ENCODE measurements around the gene SYT17. TPM values are rescaled to one million over a fixed set of nuclear protein-coding genes. Genes with fewer than 3 reads are reported as not detected.

The SYT17 gene
- total RNA-seq, 1 experiment from 2014 or later: 4.2 TPM

- TF ChIP-seq CTCF (IDR thresholded peaks at IDR 0.05; ENCODE audit: insufficient read depth in 1 of 2, low read depth in 1 of 2, low read length in 1 of 2, severe bottlenecking in 1 of 2, unreplicated experiment in 1 of 2): no peak
- no peaks in the 10 kb centered on the region for H3K36me3 ChIP-seq (ENCODE audit: control insufficient read depth, insufficient read depth, low read length)
- intact Hi-C loops (cut with micrococcal nuclease; ENCODE audit: unreplicated experiment): no loop called here
- no peak for DNase-seq
- Mint-ChIP-seq H3K27ac (ENCODE audit: unreplicated experiment) (no peak overlapping the region), H3K36me3 (ENCODE audit: insufficient read depth, unreplicated experiment) (no peaks in the 10 kb centered on the region), H3K9me3 (ENCODE audit: unreplicated experiment) (peaks cover 10% of the 10 kb centered on the region), H3K27me3 (ENCODE audit: insufficient read depth, unreplicated experiment) (peaks cover 7% of the 10 kb centered on the region), H3K4me1 (ENCODE audit: low read depth, unreplicated experiment) (no peaks in the 10 kb centered on the region), H3K4me3 (ENCODE audit: unreplicated experiment) (no peak overlapping the region)
- ChIA-PET CTCF (interaction anchor here (0.7 kb wide), 1 partner anchor 20 kb away, joined by 7 read pairs; no protein-coding TSS in a partner anchor), POLR2A (no interaction called here)
- no peak overlapping the region for H3K4me3 ChIP-seq (ENCODE audit: low read depth, low read length)
- H3K27me3 ChIP-seq (replicated peaks; ENCODE audit: control insufficient read depth, insufficient read depth, low read length): no peaks in the 10 kb centered on the region
- H3K9me3 ChIP-seq: no peaks in the 10 kb centered on the region; the same call in 1 of the 2 replicates
- H3K4me1 ChIP-seq: no peaks in the 10 kb centered on the region
- no TSS peak for BruUV-seq (replicated peaks)
These were observed 20.9 kb upstream of the SYT17 start for GRCh38 chr16:19147126-19147525.

- no peaks in the 10 kb centered on the region; the same call in 1 of the 2 replicates for H3K9me3 ChIP-seq
- H3K27ac Mint-ChIP-seq (ENCODE audit: unreplicated experiment): no peak overlapping the region
- no peaks in the 10 kb centered on the region for H3K4me1 Mint-ChIP-seq (ENCODE audit: low read depth, unreplicated experiment)
- TF ChIP-seq CTCF (IDR thresholded peaks at IDR 0.05; ENCODE audit: insufficient read depth in 1 of 2, low read depth in 1 of 2, low read length in 1 of 2, severe bottlenecking in 1 of 2, unreplicated experiment in 1 of 2): no peak
- ChIA-PET CTCF (interaction anchor here (0.7 kb wide), 1 partner anchor 20 kb away, joined by 7 read pairs; no protein-coding TSS in a partner anchor), POLR2A (no interaction called here)
- intact Hi-C loops (cut with micrococcal nuclease; ENCODE audit: unreplicated experiment): no loop called here
- H3K4me3 ChIP-seq (ENCODE audit: low read depth, low read length): no peak overlapping the region
- H3K4me3 Mint-ChIP-seq (ENCODE audit: unreplicated experiment): no peak overlapping the region
- H3K27me3 ChIP-seq (replicated peaks; ENCODE audit: control insufficient read depth, insufficient read depth, low read length): no peaks in the 10 kb centered on the region
- H3K9me3 Mint-ChIP-seq (ENCODE audit: unreplicated experiment): peaks cover 10% of the 10 kb centered on the region
- DNase-seq: no peak
- BruUV-seq (replicated peaks): no TSS peak
- no peaks in the 10 kb centered on the region for H3K36me3 Mint-ChIP-seq (ENCODE audit: insufficient read depth, unreplicated experiment)
- peaks cover 7% of the 10 kb centered on the region for H3K27me3 Mint-ChIP-seq (ENCODE audit: insufficient read depth, unreplicated experiment)
- no peaks in the 10 kb centered on the region for H3K4me1 ChIP-seq
- no peaks in the 10 kb centered on the region for H3K36me3 ChIP-seq (ENCODE audit: control insufficient read depth, insufficient read depth, low read length)
These were observed 20.4 kb upstream of the SYT17 start for GRCh38 chr16:19147627-19148026.

GRCh38 chr16:19148189-19148588 lies 19.9 kb upstream of the SYT17 start:
- no TSS peak for BruUV-seq (replicated peaks)
- no peaks in the 10 kb centered on the region for H3K4me1 Mint-ChIP-seq (ENCODE audit: low read depth, unreplicated experiment)

More at GRCh38 chr16:19148189-19148588, 19.9 kb upstream of the SYT17 start:
- Mint-ChIP-seq H3K27me3 (ENCODE audit: insufficient read depth, unreplicated experiment) (peaks cover 9% of the 10 kb centered on the region), H3K27ac (ENCODE audit: unreplicated experiment) (no peak overlapping the region), H3K36me3 (ENCODE audit: insufficient read depth, unreplicated experiment) (no peaks in the 10 kb centered on the region), H3K4me3 (ENCODE audit: unreplicated experiment) (no peak overlapping the region), H3K9me3 (ENCODE audit: unreplicated experiment) (peaks cover 13% of the 10 kb centered on the region)
- POLR2A ChIA-PET: no interaction called here
- no peaks in the 10 kb centered on the region; the same call in 1 of the 2 replicates for H3K9me3 ChIP-seq
- no peak for DNase-seq
- no peaks in the 10 kb centered on the region for H3K27me3 ChIP-seq (replicated peaks; ENCODE audit: control insufficient read depth, insufficient read depth, low read length)
- CTCF ChIA-PET: no interaction called here
- TF ChIP-seq CTCF (IDR thresholded peaks at IDR 0.05; ENCODE audit: insufficient read depth in 1 of 2, low read depth in 1 of 2, low read length in 1 of 2, severe bottlenecking in 1 of 2, unreplicated experiment in 1 of 2): no peak
- H3K4me3 ChIP-seq (ENCODE audit: low read depth, low read length): no peak overlapping the region
- intact Hi-C loops (cut with micrococcal nuclease; ENCODE audit: unreplicated experiment): no loop called here
- no peaks in the 10 kb centered on the region for H3K36me3 ChIP-seq (ENCODE audit: control insufficient read depth, insufficient read depth, low read length)
- no peaks in the 10 kb centered on the region for H3K4me1 ChIP-seq
